Adrenal gland (tissue), 5 donors: ENCODE measurements around the gene FAM120B.

Experiments
- CTCF ChIP-seq, 6 experiments: fragments of 450-650 bp in 4 of 6; fragments of 200-600 bp in 2 of 6; sonication (generic) in 1 of 6; IDR thresholded peaks; 1 replicate in 5 of 6; 2 replicates in 1 of 6; pipeline versions ENCODE4 v1.5.1 to v1.8.0; 2016 to 2021; ENCODE audit warnings: antibody characterized with exemption in 6 of 6, mild to moderate bottlenecking in 2 of 6, moderate library complexity in 1 of 6
- POLR2A ChIP-seq, 2 donors: fragments of 450-650 bp; IDR thresholded peaks; one replicate each; pipeline ENCODE4 v1.6.1; 2017; ENCODE audit warnings: antibody characterized with exemption in 2 of 2, mild to moderate bottlenecking in 2 of 2, moderate library complexity in 1 of 2
- donor health status: DM: no; HTN: no; CAD: no.

- TF ChIP-seq POLR2A (IDR thresholded peaks at IDR 0.05) (no peak), CTCF (IDR thresholded peaks at IDR 0.05) (no peak)
These were observed 137.6 kb downstream of the FAM120B start for GRCh38 chr6:170444056-170444591.
